Parathyroid adenoma (tissue), 2 donors: Measurements from ENCODE around the gene RTL9.

Experiments used
- H2AFZ ChIP-seq: fragments of 300-600 bp; sonication (generic); one replicate; pipeline ENCODE4 v1.7.0; 2017; ENCODE audit warnings: antibody characterized with exemption, mild to moderate bottlenecking
- H3K27ac ChIP-seq: fragments of 300-600 bp; sonication (generic); one replicate; pipeline ENCODE4 v1.7.0; 2017
- H3K27me3 ChIP-seq: fragments of 300-600 bp; sonication (generic); one replicate; pipeline ENCODE4 v1.7.0; 2017; ENCODE audit warnings: low read length; ENCODE audit not compliant: control insufficient read depth, insufficient read depth
- H3K36me3 ChIP-seq: fragments of 300-600 bp; sonication (generic); one replicate; pipeline ENCODE4 v1.7.0; 2017; ENCODE audit warnings: low read length; ENCODE audit not compliant: control insufficient read depth, insufficient read depth
- H3K4me1 ChIP-seq: fragments of 300-600 bp; sonication (generic); one replicate; pipeline ENCODE4 v1.7.0; 2017; ENCODE audit warnings: control low read depth
- H3K4me2 ChIP-seq: fragments of 300-600 bp; sonication (generic); one replicate; pipeline ENCODE4 v1.7.0; 2017; ENCODE audit warnings: low read length
- H3K4me3 ChIP-seq: fragments of 300-600 bp; sonication (generic); one replicate; pipeline ENCODE4 v1.7.0; 2017; ENCODE audit warnings: low read depth, low read length
- H3K79me2 ChIP-seq: fragments of 300-600 bp; sonication (generic); one replicate; pipeline ENCODE4 v1.7.0; 2017; ENCODE audit warnings: control low read depth
- H3K9ac ChIP-seq: fragments of 300-600 bp; sonication (generic); one replicate; pipeline ENCODE4 v1.7.0; 2017; ENCODE audit warnings: mild to moderate bottlenecking
- H3K9me3 ChIP-seq: fragments of 300-600 bp; sonication (generic); one replicate; pipeline ENCODE4 v1.7.0; 2017; ENCODE audit warnings: low read length; ENCODE audit not compliant: control insufficient read depth
- CTCF ChIP-seq: fragments of 300-600 bp; sonication (generic); IDR thresholded peaks from one replicate; pipeline ENCODE4 v1.7.0; 2017; ENCODE audit warnings: antibody characterized with exemption, mild to moderate bottlenecking
- donor health status: primary hyperparathyroidism.

The RTL9 gene

DNA sequence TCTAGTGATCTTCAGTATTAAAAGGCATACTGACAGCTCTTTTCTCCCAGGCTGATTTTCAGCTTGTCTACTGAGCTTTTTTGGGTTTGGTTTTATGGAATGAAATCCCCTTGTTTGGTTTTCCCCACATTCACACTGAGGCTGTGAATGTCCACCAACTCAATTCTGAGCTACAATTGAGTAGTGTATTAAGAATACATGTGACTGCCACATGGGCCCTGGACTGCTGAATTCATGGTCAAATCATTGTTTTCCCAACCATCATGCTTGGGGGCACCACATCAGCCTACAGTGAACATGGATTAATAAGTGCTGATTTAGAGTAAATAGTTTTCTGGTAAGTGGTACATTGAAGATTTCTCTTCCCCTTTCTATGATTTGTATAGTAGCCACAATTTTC lies 32.4 kb downstream of the RTL9 start:
- no peak overlapping the region for H3K4me2 ChIP-seq
- H3K9me3 ChIP-seq: no peaks in the 10 kb centered on the region
- H3K27ac ChIP-seq: no peak overlapping the region
- H2AFZ ChIP-seq: no peak overlapping the region
- H3K36me3 ChIP-seq: no peaks in the 10 kb centered on the region
- no peaks in the 10 kb centered on the region for H3K4me1 ChIP-seq
- no peak overlapping the region for H3K4me3 ChIP-seq
- H3K9ac ChIP-seq: no peak overlapping the region
- TF ChIP-seq CTCF: no peak
- H3K79me2 ChIP-seq: no peaks in the 10 kb centered on the region
- H3K27me3 ChIP-seq: no peaks in the 10 kb centered on the region

GRCh38 chrX:110394651-110395050 lies 36.0 kb downstream of the RTL9 start:
- H3K9ac ChIP-seq: no peak overlapping the region
- no peak overlapping the region for H3K4me3 ChIP-seq
- H3K4me2 ChIP-seq: no peak overlapping the region
- no peaks in the 10 kb centered on the region for H3K4me1 ChIP-seq
- no peak for TF ChIP-seq CTCF
- no peak overlapping the region for H3K27ac ChIP-seq
- no peaks in the 10 kb centered on the region for H3K36me3 ChIP-seq
- no peaks in the 10 kb centered on the region for H3K79me2 ChIP-seq
- no peaks in the 10 kb centered on the region for H3K27me3 ChIP-seq
- H3K9me3 ChIP-seq: no peaks in the 10 kb centered on the region
- H2AFZ ChIP-seq: no peak overlapping the region

DNA sequence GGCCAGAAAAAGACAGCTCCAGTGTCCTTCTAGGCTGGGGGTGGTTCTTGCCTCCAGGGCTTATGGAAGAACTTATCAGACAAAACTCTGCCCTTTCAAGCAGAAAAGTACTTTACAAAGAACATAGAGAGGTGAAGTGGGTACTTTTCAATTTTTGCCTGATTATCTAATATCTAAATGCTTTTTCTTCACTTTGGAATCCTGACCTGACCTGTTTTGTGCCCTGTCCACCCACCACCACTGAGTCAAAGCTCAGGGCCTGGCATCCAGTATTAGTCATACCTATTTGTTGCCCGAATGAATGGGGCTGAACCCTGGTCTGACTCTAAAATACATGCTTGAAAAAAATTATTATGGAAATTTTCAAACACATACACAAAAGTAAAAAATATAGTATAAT lies 37.2 kb downstream of the RTL9 start:
- no peaks in the 10 kb centered on the region for H3K4me1 ChIP-seq
- no peaks in the 10 kb centered on the region for H3K27me3 ChIP-seq
- no peak overlapping the region for H3K27ac ChIP-seq
- no peaks in the 10 kb centered on the region for H3K36me3 ChIP-seq
- no peaks in the 10 kb centered on the region for H3K9me3 ChIP-seq
- no peak overlapping the region for H3K4me3 ChIP-seq
- H3K79me2 ChIP-seq: no peaks in the 10 kb centered on the region
- H3K9ac ChIP-seq: no peak overlapping the region
- no peak for TF ChIP-seq CTCF
- H2AFZ ChIP-seq: no peak overlapping the region
- H3K4me2 ChIP-seq: no peak overlapping the region

DNA sequence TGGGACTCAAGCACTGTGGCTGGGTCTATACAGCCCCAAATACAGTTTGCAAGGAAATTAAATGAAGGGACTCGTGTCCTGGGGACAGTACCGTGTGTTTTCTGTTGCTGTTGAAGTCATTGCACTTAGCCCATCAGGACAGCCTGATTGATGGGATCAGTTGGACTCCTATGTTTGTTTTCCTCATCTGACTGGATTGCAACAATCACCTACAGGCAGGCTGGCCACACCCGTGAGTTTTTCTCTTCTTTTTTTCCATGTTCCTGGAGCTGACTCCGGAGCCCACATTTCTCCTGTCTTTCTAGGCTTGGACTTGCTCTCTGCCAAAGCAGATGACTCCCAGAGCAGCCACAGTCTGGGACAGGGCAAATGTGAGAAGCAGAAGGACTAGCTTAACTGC lies 38.1 kb downstream of the RTL9 start:
- Histone ChIP-seq H3K27ac (no peak overlapping the region), H3K4me3 (no peak overlapping the region), H2AFZ (no peak overlapping the region), H3K27me3 (no peaks in the 10 kb centered on the region), H3K9ac (no peak overlapping the region), H3K79me2 (no peaks in the 10 kb centered on the region), H3K4me2 (no peak overlapping the region), H3K4me1 (peaks cover 2% of the 10 kb centered on the region), H3K9me3 (no peaks in the 10 kb centered on the region), H3K36me3 (no peaks in the 10 kb centered on the region)
- TF ChIP-seq CTCF: no peak

DNA sequence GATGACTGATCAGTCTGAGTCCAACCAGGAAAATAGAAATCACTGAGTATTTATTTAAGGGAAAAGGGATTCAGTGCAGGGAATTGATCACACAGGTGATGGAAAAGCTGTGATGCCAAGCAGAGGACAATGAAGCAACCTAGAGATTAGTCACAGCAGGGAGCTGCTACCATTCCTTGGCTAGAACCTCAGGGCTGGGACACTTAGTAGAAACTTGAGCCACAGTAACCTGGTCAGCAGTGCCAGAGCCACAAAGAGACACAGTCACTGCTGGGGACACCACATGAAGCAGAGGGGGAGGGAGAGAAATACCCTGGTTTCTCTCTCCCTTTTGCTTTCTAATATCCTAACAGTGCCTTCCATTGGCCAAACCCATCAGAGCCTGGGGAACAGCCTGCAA lies 38.7 kb downstream of the RTL9 start:
- H3K4me2 ChIP-seq: no peak overlapping the region
- no peaks in the 10 kb centered on the region for H3K36me3 ChIP-seq
- H3K27me3 ChIP-seq: no peaks in the 10 kb centered on the region
- H3K79me2 ChIP-seq: no peaks in the 10 kb centered on the region
- no peak overlapping the region for H2AFZ ChIP-seq
- no peak overlapping the region for H3K27ac ChIP-seq
- peaks cover 5% of the 10 kb centered on the region for H3K4me1 ChIP-seq
- H3K9me3 ChIP-seq: no peaks in the 10 kb centered on the region
- no peak overlapping the region for H3K4me3 ChIP-seq
- H3K9ac ChIP-seq: no peak overlapping the region
- TF ChIP-seq CTCF: no peak
